Sigmoid colon (tissue), 4 donors: ENCODE measurements around the gene LILRA2.

ENCODE experiments used
- CTCF ChIP-seq, 4 experiments: fragments of 450-650 bp in 3 of 4; fragments of 200-600 bp in 1 of 4; IDR thresholded peaks; one replicate each; pipeline ENCODE4 v1.5.1; 2016 to 2019; ENCODE audit warnings: antibody characterized with exemption in 4 of 4, mild to moderate bottlenecking in 3 of 4, moderate library complexity in 2 of 4
- POLR2A ChIP-seq, 2 donors: fragments of 450-650 bp; IDR thresholded peaks; one replicate each; pipeline ENCODE4 v1.6.1; 2016; ENCODE audit warnings: antibody characterized with exemption in 2 of 2, mild to moderate bottlenecking in 2 of 2, moderate library complexity in 2 of 2
- POLR2AphosphoS5 ChIP-seq, 4 donors: sonication (generic); formaldehyde crosslinking; IDR thresholded peaks; one replicate each; pipeline ENCODE4 v1.6.1; 2017; ENCODE audit warnings: antibody characterized with exemption in 4 of 4

DNA sequence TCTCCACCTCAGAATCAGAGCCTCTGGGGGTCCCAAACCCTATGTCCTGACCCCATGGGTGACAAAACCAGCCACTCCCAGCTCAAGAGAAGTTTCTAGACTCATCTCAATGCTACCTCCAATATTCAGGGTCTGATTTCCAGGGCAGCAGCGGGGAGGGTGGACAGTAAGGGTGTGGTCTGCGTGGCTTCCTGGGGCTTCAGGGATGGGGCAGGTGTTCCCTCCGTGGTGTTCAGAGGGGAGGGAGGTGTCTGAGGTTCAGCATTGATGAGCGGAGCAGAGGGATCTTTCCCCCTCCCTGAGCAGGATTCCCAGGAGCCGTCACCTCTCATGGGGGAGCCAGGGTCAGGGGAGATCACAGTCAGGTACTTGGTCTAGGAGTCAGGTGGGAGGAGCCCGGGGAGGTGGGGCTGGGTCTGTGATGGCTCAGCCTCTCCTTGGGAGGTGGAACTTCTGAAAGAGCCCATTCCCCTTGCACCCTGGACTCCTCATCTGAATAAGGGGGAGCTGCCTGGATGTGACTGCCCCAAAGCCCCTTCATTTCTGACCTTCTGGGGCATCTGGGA lies 2.9 kb downstream of the LILRA2 start:
- no peak for TF ChIP-seq CTCF (IDR thresholded peaks at IDR 0.05)
- no peak for TF ChIP-seq POLR2A (IDR thresholded peaks at IDR 0.05)
- TF ChIP-seq POLR2AphosphoS5 (IDR thresholded peaks at IDR 0.05) = no peak
